K562 (cell line): ENCODE data around the gene ANKRD10. TPM values are rescaled to one million over a fixed set of nuclear protein-coding genes. Genes with fewer than 3 reads are reported as not detected.
A peak's percentile ranks its signal among the peaks of the same experiment; 100 is the strongest.

Experiments used
- E2F5 ChIP-seq: sonication (generic); formaldehyde crosslinking; IDR thresholded peaks from 2 replicates; pipeline ENCODE4 v1.8.0; 2022; ENCODE audit warnings: mild to moderate bottlenecking, missing genetic modification reagents
- E4F1 ChIP-seq: fragments of 250-450 bp; sonication (Bioruptor Pico); IDR thresholded peaks from 2 replicates; pipeline ENCODE4 v1.5.0; 2021; ENCODE audit warnings: mild to moderate bottlenecking, borderline replicate concordance
- NFE2L1 ChIP-seq: fragments of 450-650 bp; IDR thresholded peaks from 2 replicates; pipeline ENCODE4 v1.6.1; 2016; ENCODE audit warnings: missing genetic modification characterization, low read depth, mild to moderate bottlenecking, missing compliant biosample characterization, moderate library complexity, borderline replicate concordance
- NR4A1 ChIP-seq, 2 experiments: fragments of 250-450 bp in 1 of 2; fragments of 450-650 bp in 1 of 2; sonication (Bioruptor Pico) in 1 of 2; IDR thresholded peaks; 2 replicates each; pipeline versions ENCODE4 v1.4.0 to v1.6.1; 2016 to 2020; ENCODE audit warnings: mild to moderate bottlenecking in 2 of 2, missing compliant biosample characterization in 1 of 2, missing genetic modification characterization in 1 of 2, moderate library complexity in 1 of 2
- RB1 ChIP-seq: fragments of 450-650 bp; IDR thresholded peaks from 2 replicates; pipeline ENCODE4 v1.6.1; 2017; ENCODE audit warnings: low read depth, mild to moderate bottlenecking
- SMC3 ChIP-seq: conservative IDR thresholded peaks from 2 replicates; pipeline ENCODE4 v1.6.1; 2011; ENCODE audit warnings: low read depth, low read length, improper control_type of control experiment; ENCODE audit not compliant: insufficient read depth
- SRSF7 ChIP-seq: fragments of 200-400 bp; formaldehyde crosslinking; optimal IDR thresholded peaks from 2 replicates; pipeline ENCODE3; 2017; ENCODE audit warnings: mild to moderate bottlenecking, low read depth, low read length
- STAT6 ChIP-seq: sonication (generic); formaldehyde crosslinking; IDR thresholded peaks from 2 replicates; pipeline ENCODE4 v1.8.1; 2023; ENCODE audit warnings: mild to moderate bottlenecking, missing genetic modification reagents
- ZNF282 ChIP-seq: sonication (generic); formaldehyde crosslinking; IDR thresholded peaks from 2 replicates; pipeline ENCODE4 v1.8.1; 2023; ENCODE audit warnings: missing genetic modification reagents
- ZNF318 ChIP-seq, 2 experiments: fragments of 450-650 bp; IDR thresholded peaks; 2 replicates each; pipeline ENCODE4 v1.6.1; 2016; ENCODE audit warnings: mild to moderate bottlenecking in 2 of 2, borderline replicate concordance in 1 of 2, low read depth in 1 of 2, moderate library complexity in 1 of 2
- ZNF589 ChIP-seq: fragments of 200-800 bp; sonication (Bioruptor generic); IDR thresholded peaks from 2 replicates; pipeline ENCODE4 v1.6.1; 2016; ENCODE audit warnings: low read depth, missing genetic modification characterization, missing compliant biosample characterization
- polyA plus RNA-seq, 8 experiments: library from polyadenylated mRNA; depleted of rRNA in 4 of 8; stranded (reverse) in 5 of 8; unstranded in 3 of 8; fragments of >200 nt; fragmentation: Nextera tagmentation in 2 of 8; fragmentation: Illumina TruSeq in 1 of 8; extraction: Ambion mirVana in 2 of 8; extraction: Trizol in 1 of 8; gene quantifications; 2 replicates each; pipeline versions ENCODE4 v1.2.1 to v1.2.3, GENCODE V29; 2011 to 2014; ENCODE audit warnings: inconsistent platforms in 1 of 8, missing spikeins in 1 of 8
- total RNA-seq, 7 experiments: library from RNA; depleted of rRNA in 6 of 7; stranded (reverse); fragments of >200 nt in 6 of 7; fragmentation: Illumina TruSeq in 2 of 7; extraction: Trizol in 2 of 7; gene quantifications; 2 replicates each; pipeline versions ENCODE4 v1.2.1 to v1.2.3, GENCODE V29; 2011 to 2021; ENCODE audit warnings: low replicate concordance in 1 of 7

ANKRD10 gene
- total and polyA plus RNA-seq, 9 of the 15 experiments (the other 6 are each of a cell fraction or from before 2014, with no cell fraction given): 21.7 to 183 (median 45.0) TPM

DNA sequence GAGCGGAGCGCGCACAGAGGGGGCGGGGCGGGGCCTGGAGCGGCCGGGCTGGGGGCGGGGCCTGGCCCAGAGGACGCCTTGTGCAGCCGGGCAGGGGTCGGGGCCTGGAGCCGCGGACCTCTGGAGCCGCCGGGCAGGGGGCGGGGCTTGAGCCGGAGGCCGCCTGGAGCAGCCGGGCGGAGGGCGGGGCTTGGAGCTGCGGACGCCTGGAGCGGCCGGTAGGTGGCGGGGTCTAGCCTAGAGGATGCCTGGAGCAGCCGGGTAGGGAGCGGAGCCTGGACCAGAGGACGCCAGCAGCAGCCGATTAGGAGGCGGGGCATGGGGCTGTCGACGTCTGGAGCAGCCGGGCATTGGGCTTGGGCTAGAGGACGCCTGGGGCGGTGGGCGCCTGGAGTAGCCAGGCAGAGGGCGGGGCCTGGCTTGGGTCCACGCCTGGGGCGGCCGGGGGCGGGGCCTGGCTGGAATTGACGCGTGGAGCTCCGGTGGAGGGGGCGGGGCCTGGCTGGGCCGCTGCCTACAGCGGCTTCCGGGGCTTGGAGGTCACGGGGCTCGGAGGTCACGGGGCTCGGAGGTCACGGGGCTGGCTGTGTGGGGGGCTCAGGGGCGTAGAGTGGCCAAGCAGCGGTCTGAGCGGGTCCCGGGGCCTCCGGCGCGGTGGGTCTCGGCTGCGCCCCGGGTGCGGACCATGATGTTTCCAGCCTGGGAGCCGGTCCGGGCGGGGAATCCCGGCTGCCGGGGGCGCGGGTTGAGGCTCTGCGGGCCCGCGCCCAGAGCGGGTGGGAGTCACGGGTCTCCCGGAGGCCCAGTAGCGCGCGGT, at the start of gene ANKRD10 (continued):
- TF ChIP-seq STAT6 (CRISPR knock-in tag) (no peak), ZNF282 (no peak), RB1 (peak; percentile 33; the same call in 1 of the 2 replicates), NR4A1 (CRISPR knock-in tag; IDR thresholded peaks at IDR 0.05) (no peak), NR4A1 (tag; IDR thresholded peaks at IDR 0.05) (no peak), E2F5 (CRISPR knock-in tag) (no peak), SRSF7 (no peak), E4F1 (no peak), ZNF589 (CRISPR knock-in tag) (no peak), SMC3 (peak; percentile 30; the same call in 1 of the 2 replicates), ZNF318 (IDR thresholded peaks at IDR 0.05; ENCODE audit: borderline replicate concordance in 1 of 2, low read depth in 1 of 2) (no peak), NFE2L1 (tag) (no peak)
